IPS-NIHi11 (cell line): ENCODE measurements around the gene ARL6IP5.

ENCODE experiments used
- DNase-seq: peaks from one replicate; pipeline ENCODE4 v3.0.0; 2012; ENCODE audit warnings: mixed read lengths, low spot score

Gene ARL6IP5, protein sequence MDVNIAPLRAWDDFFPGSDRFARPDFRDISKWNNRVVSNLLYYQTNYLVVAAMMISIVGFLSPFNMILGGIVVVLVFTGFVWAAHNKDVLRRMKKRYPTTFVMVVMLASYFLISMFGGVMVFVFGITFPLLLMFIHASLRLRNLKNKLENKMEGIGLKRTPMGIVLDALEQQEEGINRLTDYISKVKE

GRCh38 chr3:69084326-69085167 is at the start of gene ARL6IP5:
Gene ARL6IP5, plus strand, starts transcription at chr3:69084937. Its CDS starts 111 bp downstream, at chr3:69085048.
- peak; percentile 79 for DNase-seq

- DNase-seq: no peak
Measured at GRCh38 chr3:69044608-69045007, 40.1 kb upstream of the ARL6IP5 start.

- no peak for DNase-seq
Measured at GRCh38 chr3:69048990-69049389, 35.7 kb upstream of the ARL6IP5 start.

- peak; percentile 94 for DNase-seq
Measured at GRCh38 chr3:69051756-69052471, 32.8 kb upstream of the ARL6IP5 start, which contains the start of gene TMF1. Gene TMF1, minus strand, starts transcription at chr3:69052333. Its CDS starts 247 bp downstream, at chr3:69052086.

DNA sequence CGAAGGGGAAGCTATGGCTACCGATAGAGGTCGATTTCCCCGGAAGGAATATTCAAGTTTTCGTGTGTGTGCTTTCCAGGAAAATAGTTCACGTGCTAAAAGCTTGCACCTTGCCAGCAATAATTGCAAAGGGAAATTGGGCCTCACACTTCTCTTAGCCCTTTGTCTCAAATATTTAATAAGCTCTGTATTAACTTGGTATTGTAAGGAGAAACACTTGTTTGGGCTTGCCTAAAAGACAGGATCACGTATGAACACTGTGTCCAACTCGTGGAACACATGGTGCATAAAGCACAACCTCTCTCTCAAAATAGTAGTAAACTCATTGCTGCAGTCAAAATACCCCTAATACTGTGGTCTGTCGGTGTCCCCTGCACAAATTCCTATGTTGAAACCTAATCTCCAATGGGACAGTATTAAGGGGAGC is 32.3 kb upstream of the ARL6IP5 start:
- no peak for DNase-seq

DNA sequence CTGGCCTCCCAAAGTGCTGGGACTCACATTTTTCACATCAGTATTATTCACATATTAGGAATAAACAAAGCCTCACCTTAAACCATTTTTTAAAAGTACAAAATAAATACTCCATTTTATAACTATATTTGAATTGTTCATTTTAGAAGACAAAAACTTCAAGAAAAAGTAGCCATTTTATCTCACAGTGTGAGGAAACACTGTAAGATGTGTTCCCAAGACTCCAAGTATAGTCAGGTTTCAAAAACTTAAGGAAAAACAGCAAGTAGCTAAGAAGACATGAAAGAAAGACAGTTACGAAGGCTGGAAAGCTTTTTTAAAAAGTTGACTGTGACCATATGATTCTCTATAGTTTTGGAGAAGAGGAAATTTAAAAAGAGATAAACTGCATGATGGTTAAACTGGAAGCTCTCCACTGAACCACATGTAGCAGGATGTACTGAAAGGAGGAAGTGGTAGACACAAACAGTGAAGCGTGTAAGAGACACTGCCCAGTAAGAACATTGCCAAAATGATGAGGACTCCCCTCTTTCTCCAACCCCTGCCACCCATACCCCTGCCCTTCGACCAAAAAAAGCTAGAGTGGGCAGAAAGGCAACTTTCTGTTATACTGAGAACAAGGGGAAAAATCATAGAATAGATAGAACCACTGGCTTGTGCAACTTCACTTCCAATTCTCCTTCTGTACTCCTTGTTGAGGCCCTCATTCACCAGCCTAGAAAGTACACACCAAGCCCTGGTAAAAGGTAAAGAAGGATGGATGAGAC is 26.4 kb upstream of the ARL6IP5 start:
- no peak for DNase-seq

- no peak for DNase-seq
Measured at GRCh38 chr3:69058947-69059224, 25.9 kb upstream of the ARL6IP5 start.

GRCh38 chr3:69059688-69060087 is 25.0 kb upstream of the ARL6IP5 start:
- DNase-seq: no peak

DNA sequence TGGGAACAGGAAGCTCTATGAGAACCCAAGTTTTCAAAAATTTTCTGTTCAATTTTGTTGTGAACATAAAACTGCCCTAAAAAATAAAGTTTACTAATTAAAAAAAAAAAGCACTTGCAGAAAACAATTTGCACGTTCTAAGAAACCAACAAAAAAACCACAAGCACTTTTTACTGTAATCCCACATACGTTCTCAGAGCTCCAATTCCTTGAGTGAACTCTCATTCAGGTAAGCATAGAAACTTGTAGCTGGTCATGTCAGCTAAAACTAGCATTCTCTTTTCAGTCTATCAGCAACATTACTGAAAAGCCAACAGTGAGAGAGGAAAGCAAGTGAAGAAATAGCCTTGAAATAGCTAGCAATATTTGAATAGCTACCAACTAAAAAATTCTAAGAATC is 21.1 kb upstream of the ARL6IP5 start:
- DNase-seq: no peak

DNA sequence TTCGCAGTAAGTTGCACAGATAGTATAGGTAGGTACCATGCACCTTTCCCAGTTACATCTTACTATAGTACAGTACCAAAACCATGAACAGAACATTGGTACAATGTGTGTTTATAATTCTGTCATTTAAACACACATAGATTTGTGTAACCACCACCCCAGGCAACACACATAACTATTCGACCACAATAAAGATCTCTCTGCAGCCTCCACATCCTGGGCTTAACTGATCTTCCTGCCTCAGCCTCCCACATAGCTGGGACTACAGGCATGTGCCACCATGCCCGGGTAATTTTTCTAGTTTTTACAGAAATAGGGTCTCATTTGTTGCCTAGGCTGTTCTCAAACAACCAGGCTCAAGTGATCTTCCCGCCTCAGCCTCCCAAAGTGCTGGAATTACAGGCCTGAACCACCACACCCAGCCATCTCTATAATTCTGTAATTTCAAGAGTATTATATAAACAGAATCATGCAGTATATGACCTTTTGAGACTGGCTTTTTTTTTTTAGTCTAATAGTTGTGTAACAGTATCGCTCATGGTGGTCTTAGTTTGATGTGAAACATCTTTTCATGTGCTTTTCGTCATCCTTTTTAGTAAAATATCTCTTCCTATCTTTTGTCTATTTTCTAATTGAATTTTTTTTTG is 19.3 kb upstream of the ARL6IP5 start:
- DNase-seq: no peak

GRCh38 chr3:69066121-69066520 is 18.6 kb upstream of the ARL6IP5 start:
- no peak for DNase-seq

DNA sequence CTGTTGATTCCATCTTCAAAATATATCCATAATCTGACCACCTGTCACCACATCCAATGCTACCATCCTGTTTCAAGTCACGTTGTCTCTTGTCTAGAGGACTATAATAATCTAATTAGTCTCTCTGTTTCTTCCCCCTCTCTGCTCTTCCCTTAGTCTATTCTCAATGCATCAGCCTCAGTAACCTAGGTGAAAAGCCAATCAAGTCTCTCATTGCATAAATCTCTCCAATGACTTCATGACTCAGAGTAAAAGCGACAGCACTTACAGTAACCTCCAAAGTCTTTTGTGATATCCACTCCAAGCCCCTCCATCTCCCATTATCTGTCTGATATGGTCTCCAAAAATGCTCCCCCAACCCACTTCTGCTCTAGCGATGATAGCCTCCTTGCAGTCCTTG is 11.8 kb upstream of the ARL6IP5 start:
- no peak for DNase-seq

GRCh38 chr3:69079269-69080159 is 5.2 kb upstream of the ARL6IP5 start:
- DNase-seq: peak; percentile 48

DNA sequence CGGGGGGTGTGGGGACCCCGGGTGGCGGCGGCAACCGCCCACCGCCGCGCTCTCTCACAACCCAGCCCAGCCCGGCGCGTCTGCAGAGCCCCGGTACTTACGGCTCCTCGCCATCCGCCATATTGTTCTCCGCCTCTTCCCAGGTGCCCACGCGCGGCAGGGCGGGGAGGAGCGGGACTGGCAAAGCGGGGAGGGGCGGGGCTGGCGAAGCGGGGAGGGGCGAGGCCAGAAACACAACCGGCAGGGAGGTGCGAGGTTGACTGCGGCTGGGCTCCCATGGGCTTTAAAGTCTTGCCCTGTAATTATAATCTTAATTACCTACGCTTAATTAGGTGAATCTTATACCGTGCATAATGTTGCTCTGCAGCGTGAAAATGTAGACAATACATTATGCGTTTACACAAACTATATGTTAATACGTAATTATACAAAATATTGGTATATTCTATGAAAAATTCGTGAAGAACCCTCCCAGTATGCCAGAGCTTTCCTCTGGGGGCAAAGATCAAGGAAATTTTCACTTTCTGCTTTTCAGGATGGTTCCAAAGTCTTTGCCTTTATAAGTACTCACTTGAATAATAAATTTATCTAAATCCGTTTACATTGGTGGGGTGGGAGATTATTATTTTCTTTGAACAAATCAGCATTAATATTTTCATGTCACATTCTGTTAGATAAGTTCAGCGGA is 4.4 kb upstream of the ARL6IP5 start, which contains the start of gene UBA3:
UBA3 (minus strand) TSS at position 133 of the 688 bp plus-strand sequence; CDS start at position 121, 12 bp downstream.
- peak; percentile 88 for DNase-seq

GRCh38 chr3:69081583-69082262 is 3.0 kb upstream of the ARL6IP5 start:
- DNase-seq: no peak

DNA sequence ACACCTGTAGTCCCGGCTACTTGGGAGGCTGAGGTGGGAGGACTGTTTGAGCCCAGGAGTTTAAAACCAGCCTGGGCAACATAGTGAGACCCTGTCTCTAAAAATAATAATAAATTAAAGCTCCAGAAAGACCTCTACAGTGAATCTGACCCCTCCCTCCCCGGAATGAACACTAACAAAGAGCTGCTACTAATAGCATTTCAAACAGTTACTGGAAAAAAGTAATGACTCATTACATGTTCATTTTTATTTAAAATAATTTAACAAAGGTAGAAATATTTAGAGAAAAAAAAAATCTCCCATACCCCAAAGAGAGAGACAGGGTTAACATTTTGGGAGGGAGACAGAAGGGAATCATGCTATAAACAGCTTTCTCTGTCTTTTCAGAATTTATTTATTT is 2.4 kb upstream of the ARL6IP5 start:
- no peak for DNase-seq

DNA sequence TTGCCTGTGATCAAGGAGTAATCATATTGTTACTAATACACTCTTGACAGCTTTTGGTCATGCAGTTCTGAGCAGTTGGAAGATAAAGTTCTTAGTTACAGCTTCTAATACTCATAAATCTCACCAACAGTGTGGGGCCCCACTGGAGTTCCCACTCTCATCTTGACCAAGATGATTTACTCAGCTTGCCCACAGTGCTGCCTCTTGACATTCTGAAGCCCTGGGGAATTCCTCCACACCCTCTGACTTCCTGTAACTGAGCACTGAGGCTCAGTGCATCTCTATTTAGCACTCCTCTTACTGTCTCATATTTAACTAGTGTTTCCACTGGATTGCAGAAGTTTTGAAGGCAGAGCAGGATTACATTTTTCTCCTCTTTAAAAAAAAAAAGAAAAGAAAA is 1.9 kb upstream of the ARL6IP5 start:
- no peak for DNase-seq

- no peak for DNase-seq
Measured at GRCh38 chr3:69085168-69085832, 563 bp downstream of the ARL6IP5 start.
